LHCN-M2 (cell line): ENCODE results near the gene HOXA2. TPM values are rescaled to one million over a fixed set of nuclear protein-coding genes. Genes with fewer than 3 reads are reported as not detected.

Source experiments
- DNase-seq: peaks from one replicate; pipeline ENCODE4 v3.0.0-alpha.2; 2012; ENCODE audit warnings: low read depth
- total RNA-seq: library from RNA; depleted of rRNA; stranded (reverse); fragments of >200 nt; gene quantifications from 2 replicates; pipeline ENCODE4 v1.2.3, GENCODE V29; 2014

HOXA2 gene
- total RNA-seq, 1 experiment from 2014 or later, result 0.46 TPM

GRCh38 chr7:27141923-27142579 lies 39.6 kb upstream of the HOXA2 start:
- DNase-seq, result peak; percentile 77

GRCh38 chr7:27141137-27141922 lies 38.8 kb upstream of the HOXA2 start:
- DNase-seq, result no peak

DNA sequence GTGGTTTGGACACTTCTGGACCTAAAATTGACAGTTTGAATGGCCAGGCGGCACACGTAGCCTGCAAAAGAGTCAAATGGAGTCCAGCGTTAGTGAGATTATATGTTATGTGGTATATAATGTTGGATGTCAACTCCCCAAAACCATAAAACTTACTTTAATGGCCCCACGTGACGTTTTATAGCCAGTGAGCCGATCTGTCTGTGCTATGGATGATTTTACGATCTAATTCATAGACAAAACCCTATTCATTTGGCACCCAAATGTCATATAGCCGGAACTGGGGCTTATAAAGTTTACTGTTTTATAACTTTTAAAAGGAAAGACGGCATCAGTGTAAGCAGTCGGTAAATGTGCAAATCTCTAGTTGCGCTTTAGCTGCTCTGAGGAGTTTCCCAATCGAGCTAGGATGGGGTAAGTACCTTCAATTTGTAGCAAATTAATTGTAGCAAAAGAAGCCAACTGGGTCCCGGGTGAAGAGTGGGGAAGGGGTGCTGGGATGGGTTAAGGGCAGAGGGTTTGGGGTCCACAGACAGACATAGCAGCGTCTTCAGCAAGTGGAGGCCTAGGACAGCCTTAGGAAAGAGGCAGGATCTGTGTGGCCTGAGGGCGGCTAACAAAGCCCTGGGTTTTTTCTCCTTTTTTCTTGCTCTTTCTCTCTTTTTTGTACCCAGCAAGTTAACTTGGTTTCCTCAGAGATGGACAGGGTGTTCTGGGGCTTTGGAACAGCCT lies 37.8 kb upstream of the HOXA2 start:
- no peak for DNase-seq

GRCh38 chr7:27139334-27140125 lies 37.0 kb upstream of the HOXA2 start:
- DNase-seq, result no peak

DNA sequence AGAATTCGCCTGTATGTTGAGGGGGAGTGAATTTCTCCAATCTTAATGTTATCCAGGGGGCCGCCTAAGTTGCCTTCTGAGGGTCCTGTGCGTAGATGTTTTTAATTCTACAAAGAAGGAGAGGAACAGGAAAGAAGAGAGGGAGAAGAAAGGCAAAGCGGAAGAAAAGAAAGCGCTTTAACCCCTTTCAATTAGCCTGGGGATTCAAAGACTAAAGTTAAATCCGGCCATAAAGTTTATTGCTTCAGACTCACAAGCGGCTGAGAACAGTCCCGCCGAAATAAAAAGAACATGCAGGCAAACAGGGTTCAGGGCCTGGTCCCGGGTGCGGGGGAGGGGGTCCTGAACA lies 36.5 kb upstream of the HOXA2 start:
- no peak for DNase-seq

- DNase-seq, result no peak
Observed at GRCh38 chr7:27138472-27138871, 36.0 kb upstream of the HOXA2 start.

GRCh38 chr7:27137640-27138315 lies 35.3 kb upstream of the HOXA2 start:
- no peak for DNase-seq

GRCh38 chr7:27134392-27134791 lies 31.9 kb upstream of the HOXA2 start:
- peak; percentile 97 for DNase-seq

- DNase-seq, result no peak
Observed at GRCh38 chr7:27133409-27134231, 31.1 kb upstream of the HOXA2 start.

- DNase-seq, result no peak
Observed at GRCh38 chr7:27132978-27133377, 30.5 kb upstream of the HOXA2 start.

DNA sequence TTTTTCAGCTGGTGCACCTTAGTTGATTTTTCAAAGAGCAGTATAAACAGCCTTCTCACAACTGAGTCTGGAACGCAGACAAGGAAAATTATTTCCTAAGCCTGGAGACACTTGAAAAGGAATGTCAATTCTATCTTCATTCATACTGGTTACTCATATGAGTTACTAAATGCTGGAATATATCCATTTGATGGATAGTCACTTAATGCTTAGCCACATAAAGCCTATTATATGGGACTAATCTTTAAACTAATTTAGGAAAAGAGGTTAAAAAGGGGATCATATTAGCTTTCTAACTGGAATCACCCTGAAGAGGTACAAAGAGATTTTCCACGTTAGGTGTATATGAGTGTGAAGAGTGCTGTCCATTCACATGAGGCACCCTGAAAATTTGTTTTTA lies 29.7 kb upstream of the HOXA2 start:
- DNase-seq, result no peak

- DNase-seq, result no peak
Observed at GRCh38 chr7:27131390-27131819, 28.9 kb upstream of the HOXA2 start.

GRCh38 chr7:27130540-27131389 lies 28.3 kb upstream of the HOXA2 start, which contains the start of gene HOXA4:
Gene HOXA4, minus strand, starts transcription at chr7:27130757. Its CDS starts 24 bp downstream, at chr7:27130733.
- DNase-seq, result peak; percentile 95

- DNase-seq, result peak; percentile 74
Observed at GRCh38 chr7:27129729-27130539, 27.5 kb upstream of the HOXA2 start.

GRCh38 chr7:27128776-27129728 lies 26.6 kb upstream of the HOXA2 start:
- DNase-seq, result no peak

DNA sequence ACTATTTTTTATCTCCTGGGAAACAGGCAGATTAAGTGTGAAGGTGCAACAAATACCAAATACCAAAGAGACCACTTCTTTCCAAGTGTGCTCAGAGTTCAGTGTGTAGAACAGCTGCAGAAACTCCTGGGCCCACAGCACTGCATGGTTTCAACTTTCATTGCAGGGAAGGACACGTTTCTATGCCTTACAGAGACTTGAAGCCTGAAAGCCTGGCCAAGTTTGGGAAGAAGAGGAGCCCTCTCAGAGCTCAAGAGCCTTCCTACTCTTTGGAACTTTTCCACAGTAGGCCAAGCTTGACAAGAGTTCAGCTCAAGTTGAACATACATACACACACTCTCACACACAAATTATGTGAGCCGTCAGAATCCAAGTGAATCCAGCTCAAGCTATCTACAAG lies 25.6 kb upstream of the HOXA2 start:
- peak; percentile 76 for DNase-seq
